Measurements from ENCODE around the gene EFHC1.

GRCh38 chr6:52547647-52548352 lies 127.7 kb downstream of the EFHC1 start:
- no peak for TF ChIP-seq CTCF (conservative IDR thresholded peaks at IDR 0.05; ENCODE audit: low read depth in 2 of 2)
- no peak for TF ChIP-seq ZNF462 (CRISPR knock-in tag; IDR thresholded peaks at IDR 0.05)
- no peak for TF ChIP-seq POLR2AphosphoS5 (IDR thresholded peaks at IDR 0.05; ENCODE audit: low read depth)
- no peak for TF ChIP-seq ETS1 (IDR thresholded peaks at IDR 0.05)
- TF ChIP-seq REST (IDR thresholded peaks at IDR 0.05; ENCODE audit: unreplicated experiment) = no peak
- no peak for TF ChIP-seq CREB1 (CRISPR knock-in tag; IDR thresholded peaks at IDR 0.05; ENCODE audit: low read depth)
- TF ChIP-seq ZNF331 (CRISPR knock-in tag; IDR thresholded peaks at IDR 0.05; ENCODE audit: low read depth) = no peak
- no peak for TF ChIP-seq EZH2phosphoT487 (IDR thresholded peaks at IDR 0.05; ENCODE audit: unreplicated experiment)

Measured in GM23338 (cell line).